Eye (tissue), 1 donor: Measurements from ENCODE around the gene ENDOG.

Experiments
- DNase-seq: peaks from one replicate; pipeline ENCODE4 v3.0.0-alpha.2; 2015

The ENDOG gene

GRCh38 chr9:128802482-128802881 is 15.8 kb upstream of the ENDOG start:
- DNase-seq = no peak

GRCh38 chr9:128805661-128806060 is 12.6 kb upstream of the ENDOG start:
- no peak for DNase-seq

GRCh38 chr9:128807827-128808226 is 10.5 kb upstream of the ENDOG start:
- no peak for DNase-seq

- DNase-seq = no peak
These were observed 9.8 kb upstream of the ENDOG start for GRCh38 chr9:128808543-128808942.

GRCh38 chr9:128809036-128809599 is 9.2 kb upstream of the ENDOG start:
- no peak for DNase-seq

GRCh38 chr9:128809831-128810230 is 8.5 kb upstream of the ENDOG start:
- DNase-seq = no peak

- no peak for DNase-seq
These were observed 7.4 kb upstream of the ENDOG start for GRCh38 chr9:128810873-128811272.

GRCh38 chr9:128818839-128819715 is 777 bp downstream of the ENDOG start:
- peak; percentile 62 for DNase-seq

GRCh38 chr9:128819716-128820664 is 1.7 kb downstream of the ENDOG start:
- peak; percentile 58 for DNase-seq

- DNase-seq = no peak
These were observed 2.6 kb downstream of the ENDOG start for GRCh38 chr9:128820665-128821583.

GRCh38 chr9:128821584-128822406 is 3.5 kb downstream of the ENDOG start:
- no peak for DNase-seq

GRCh38 chr9:128822407-128823042 is 4.2 kb downstream of the ENDOG start:
- DNase-seq = no peak

- DNase-seq = no peak
These were observed 5.1 kb downstream of the ENDOG start for GRCh38 chr9:128823362-128823902.

GRCh38 chr9:128823903-128824406 is 5.7 kb downstream of the ENDOG start:
- DNase-seq = no peak

GRCh38 chr9:128824911-128825310 is 6.6 kb downstream of the ENDOG start:
- no peak for DNase-seq

- no peak for DNase-seq
These were observed 7.8 kb downstream of the ENDOG start for GRCh38 chr9:128825923-128826700.

- DNase-seq = no peak
These were observed 10.0 kb downstream of the ENDOG start for GRCh38 chr9:128828267-128828666.

- no peak for DNase-seq
These were observed 10.6 kb downstream of the ENDOG start for GRCh38 chr9:128828719-128829452.
